Activated CD8-positive, alpha-beta T cell treated with anti-CD3 and anti-CD28 coated beads for 36 hours (primary cell): ENCODE data around the gene DHRS2. TPM values are rescaled to one million over a fixed set of nuclear protein-coding genes. Genes with fewer than 3 reads are reported as not detected.

Experiments
- ATAC-seq: fragments of 200-7000 bp; cut with Tn5 transposase; one replicate; pipeline ENCODE4 v1.10.0; 2021; ENCODE audit warnings: mild to moderate bottlenecking, moderate library complexity
- CTCF ChIA-PET: fragments of 350-600 bp; sonication (Branson Sonifier 250); formaldehyde crosslinking; loops from one replicate; lab custom pipeline; 2021; ENCODE audit warnings: antibody characterized with exemption; lab: Charles Lee
- POLR2A ChIA-PET: fragments of 350-600 bp; sonication (Branson Sonifier 250); formaldehyde crosslinking; loops from one replicate; lab custom pipeline; 2021; ENCODE audit warnings: antibody characterized with exemption; lab: Charles Lee
- DNase-seq: peaks from one replicate; pipeline ENCODE4 v3.0.0-alpha.2; 2020
- H3K27ac Mint-ChIP-seq: one replicate; pipeline ENCODE4 v1.8.0; 2021; ENCODE audit warnings: mild to moderate bottlenecking, mixed read lengths
- H3K27me3 Mint-ChIP-seq: one replicate; pipeline ENCODE4 v1.8.0; 2021; ENCODE audit warnings: mixed read lengths
- H3K36me3 Mint-ChIP-seq: one replicate; pipeline ENCODE4 v1.8.0; 2021; ENCODE audit warnings: low read depth, mixed read lengths
- H3K4me1 Mint-ChIP-seq: one replicate; pipeline ENCODE4 v1.8.0; 2021; ENCODE audit warnings: low read depth, mixed read lengths
- H3K4me3 Mint-ChIP-seq: one replicate; pipeline ENCODE4 v1.8.0; 2021; ENCODE audit warnings: mild to moderate bottlenecking, moderate library complexity, mixed read lengths
- H3K9me3 Mint-ChIP-seq: one replicate; pipeline ENCODE4 v1.8.0; 2021; ENCODE audit warnings: mixed read lengths
- CTCF ChIP-seq: fragments of 200-600 bp; IDR thresholded peaks from one replicate; pipeline ENCODE4 v1.8.0; 2022; ENCODE audit warnings: antibody characterized with exemption, mild to moderate bottlenecking
- intact Hi-C: fragments of 100-400 bp; cut with micrococcal nuclease; formaldehyde crosslinking; loops from one replicate; pipeline ENCODE4 v1.10.0; 2022
- total RNA-seq, 2 experiments: library from RNA; stranded (reverse); gene quantifications; one replicate each; pipeline ENCODE4 v1.2.3, GENCODE V29; 2021

DHRS2 gene
- total RNA-seq, 2 experiments from 2014 or later: 3.3 to 3.5 TPM

GRCh38 chr14:23627961-23628360, 8.2 kb upstream of the DHRS2 start:
- Mint-ChIP-seq H3K36me3 (no peaks in the 10 kb centered on the region), H3K4me3 (no peak overlapping the region), H3K27ac (no peak overlapping the region), H3K4me1 (peaks cover 4% of the 10 kb centered on the region), H3K27me3 (no peaks in the 10 kb centered on the region), H3K9me3 (peaks cover 11% of the 10 kb centered on the region)
- ChIA-PET CTCF (interaction anchor here (1.2 kb wide), 1 partner anchor 325 kb away, joined by 3 read pairs; the partner anchor contains the start of gene DHRS4), POLR2A (no interaction called here)
- intact Hi-C loops: no loop called here
- DNase-seq: no peak
- no peak for ATAC-seq
- no peak for TF ChIP-seq CTCF

- no peak overlapping the region for H3K4me3 Mint-ChIP-seq
- no peak for TF ChIP-seq CTCF
- H3K36me3 Mint-ChIP-seq: no peaks in the 10 kb centered on the region
- H3K27me3 Mint-ChIP-seq: no peaks in the 10 kb centered on the region
- no peak overlapping the region for H3K27ac Mint-ChIP-seq
- H3K9me3 Mint-ChIP-seq: peaks cover 11% of the 10 kb centered on the region
- peaks cover 4% of the 10 kb centered on the region for H3K4me1 Mint-ChIP-seq
- intact Hi-C loops: no loop called here
- CTCF ChIA-PET: interaction anchor here (4.9 kb wide), 1 partner anchor 303 kb away, joined by 45 read pairs; no protein-coding TSS in a partner anchor
- no peak for DNase-seq
- POLR2A ChIA-PET: no interaction called here
- ATAC-seq: no peak
Observed at GRCh38 chr14:23629204-23629603, 7.0 kb upstream of the DHRS2 start.

- Mint-ChIP-seq H3K36me3 (no peaks in the 10 kb centered on the region), H3K27ac (no peak overlapping the region), H3K4me3 (no peak overlapping the region), H3K27me3 (no peaks in the 10 kb centered on the region), H3K4me1 (peaks cover 4% of the 10 kb centered on the region), H3K9me3 (peaks cover 4% of the 10 kb centered on the region)
- TF ChIP-seq CTCF: no peak
- ATAC-seq: no peak
- ChIA-PET POLR2A (no interaction called here), CTCF (interaction anchor here (2.5 to 4.9 kb wide), 8 partner anchors 8 to 302 kb away, joined by 17 to 65 read pairs (median 34); no protein-coding TSS in a partner anchor)
- intact Hi-C loops: loop anchor here (10.0 kb wide), 1 partner anchor 285 kb away; no protein-coding TSS in a partner anchor
- no peak for DNase-seq
Observed at GRCh38 chr14:23629832-23630396, 6.2 kb upstream of the DHRS2 start.

- Mint-ChIP-seq H3K27me3 (no peaks in the 10 kb centered on the region), H3K9me3 (no peaks in the 10 kb centered on the region), H3K4me1 (peaks cover 4% of the 10 kb centered on the region), H3K27ac (no peak overlapping the region), H3K36me3 (no peaks in the 10 kb centered on the region), H3K4me3 (no peak overlapping the region)
- DNase-seq: no peak
- ATAC-seq: no peak
- POLR2A ChIA-PET: no interaction called here
- CTCF ChIA-PET: interaction anchor here (0.6 to 4.9 kb wide), 25 partner anchors 9 to 322 kb away, joined by 3 to 73 read pairs (median 12); partner anchors contain the start of gene DHRS4
- no peak for TF ChIP-seq CTCF
- intact Hi-C loops: loop anchor here (10.0 kb wide), 1 partner anchor 284 kb away; no protein-coding TSS in a partner anchor
Observed at GRCh38 chr14:23630687-23631086, 5.5 kb upstream of the DHRS2 start.

- CTCF ChIA-PET: interaction anchor here (0.6 to 4.9 kb wide), 77 partner anchors 10 to 483 kb away, joined by 3 to 73 read pairs (median 6); partner anchors contain the start of genes DCAF11 and DHRS4
- H3K9me3 Mint-ChIP-seq: no peaks in the 10 kb centered on the region
- no peak for TF ChIP-seq CTCF
- POLR2A ChIA-PET: interaction anchor here (1.5 kb wide), 1 partner anchor 15 kb away, joined by 4 read pairs; no protein-coding TSS in a partner anchor
- no peaks in the 10 kb centered on the region for H3K36me3 Mint-ChIP-seq
- DNase-seq: no peak
- H3K4me1 Mint-ChIP-seq: peaks cover 4% of the 10 kb centered on the region
- H3K4me3 Mint-ChIP-seq: no peak overlapping the region
- no peaks in the 10 kb centered on the region for H3K27me3 Mint-ChIP-seq
- ATAC-seq: no peak
- H3K27ac Mint-ChIP-seq: no peak overlapping the region
- intact Hi-C loops: loop anchor here (10.0 kb wide), 1 partner anchor 284 kb away; no protein-coding TSS in a partner anchor
Observed at GRCh38 chr14:23631234-23631633, 4.9 kb upstream of the DHRS2 start.
